LNCaP clone FGC (cell line): ENCODE measurements around the gene ASPN.

Experiments used
- DNase-seq: peaks from one replicate; pipeline ENCODE4 v3.0.0-alpha.2; 2011; ENCODE audit warnings: low read depth
- H3K4me3 ChIP-seq: 2 replicates; pipeline ENCODE4 v1.5.1; 2011; ENCODE audit warnings: mild to moderate bottlenecking, low read depth, low read length, control low read depth
- TF ChIP-seq, protein P1 (sequence below): IDR thresholded peaks from 2 replicates; pipeline ENCODE4 v1.5.1; 2012; ENCODE audit warnings: mild to moderate bottlenecking; ENCODE audit not compliant: control insufficient read depth, insufficient read depth; ENCODE audit errors: extremely low read depth

The ASPN gene

DNA sequence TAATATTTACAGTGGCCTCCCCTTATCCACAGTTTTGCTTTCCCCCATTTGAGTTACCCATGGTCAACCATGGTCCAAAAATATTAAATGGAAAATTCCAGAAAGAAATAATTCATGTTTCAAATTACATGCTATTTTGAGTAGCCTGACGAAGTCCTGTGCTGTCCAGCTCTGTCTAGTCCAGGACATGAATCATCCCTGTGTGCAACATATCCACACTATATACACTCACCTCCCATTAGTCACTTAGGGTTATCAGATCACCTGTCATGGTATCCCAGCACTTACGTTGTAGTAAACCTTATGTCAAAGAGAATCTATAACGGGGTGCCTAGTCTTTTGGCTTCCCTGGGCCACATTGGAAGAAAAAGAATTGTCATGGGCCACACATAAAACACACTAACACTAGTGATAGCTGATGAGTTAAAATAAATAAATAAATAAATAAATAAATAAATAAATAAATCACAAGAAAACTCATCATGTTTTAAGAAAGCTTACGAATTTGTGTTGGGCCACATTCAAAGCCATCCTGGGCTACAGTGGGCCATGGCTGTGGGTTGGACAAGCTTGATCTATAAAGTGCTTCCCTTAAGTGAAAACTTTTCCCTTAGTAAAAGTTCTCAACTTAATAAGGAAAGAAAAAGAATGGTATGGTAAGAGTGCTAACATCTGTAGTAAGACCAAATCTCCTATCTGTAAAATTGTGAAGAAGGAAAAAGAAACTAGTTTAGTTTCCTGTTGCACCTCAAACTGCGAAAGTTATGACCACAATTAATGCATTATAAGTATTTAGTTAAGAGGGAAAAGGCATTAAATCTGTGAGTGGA is 42.2 kb downstream of the ASPN start:
- H3K4me3 ChIP-seq, result no peak overlapping the region
- TF ChIP-seq, protein P1, sequence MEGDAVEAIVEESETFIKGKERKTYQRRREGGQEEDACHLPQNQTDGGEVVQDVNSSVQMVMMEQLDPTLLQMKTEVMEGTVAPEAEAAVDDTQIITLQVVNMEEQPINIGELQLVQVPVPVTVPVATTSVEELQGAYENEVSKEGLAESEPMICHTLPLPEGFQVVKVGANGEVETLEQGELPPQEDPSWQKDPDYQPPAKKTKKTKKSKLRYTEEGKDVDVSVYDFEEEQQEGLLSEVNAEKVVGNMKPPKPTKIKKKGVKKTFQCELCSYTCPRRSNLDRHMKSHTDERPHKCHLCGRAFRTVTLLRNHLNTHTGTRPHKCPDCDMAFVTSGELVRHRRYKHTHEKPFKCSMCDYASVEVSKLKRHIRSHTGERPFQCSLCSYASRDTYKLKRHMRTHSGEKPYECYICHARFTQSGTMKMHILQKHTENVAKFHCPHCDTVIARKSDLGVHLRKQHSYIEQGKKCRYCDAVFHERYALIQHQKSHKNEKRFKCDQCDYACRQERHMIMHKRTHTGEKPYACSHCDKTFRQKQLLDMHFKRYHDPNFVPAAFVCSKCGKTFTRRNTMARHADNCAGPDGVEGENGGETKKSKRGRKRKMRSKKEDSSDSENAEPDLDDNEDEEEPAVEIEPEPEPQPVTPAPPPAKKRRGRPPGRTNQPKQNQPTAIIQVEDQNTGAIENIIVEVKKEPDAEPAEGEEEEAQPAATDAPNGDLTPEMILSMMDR, result no peak
- DNase-seq, result no peak

DNA sequence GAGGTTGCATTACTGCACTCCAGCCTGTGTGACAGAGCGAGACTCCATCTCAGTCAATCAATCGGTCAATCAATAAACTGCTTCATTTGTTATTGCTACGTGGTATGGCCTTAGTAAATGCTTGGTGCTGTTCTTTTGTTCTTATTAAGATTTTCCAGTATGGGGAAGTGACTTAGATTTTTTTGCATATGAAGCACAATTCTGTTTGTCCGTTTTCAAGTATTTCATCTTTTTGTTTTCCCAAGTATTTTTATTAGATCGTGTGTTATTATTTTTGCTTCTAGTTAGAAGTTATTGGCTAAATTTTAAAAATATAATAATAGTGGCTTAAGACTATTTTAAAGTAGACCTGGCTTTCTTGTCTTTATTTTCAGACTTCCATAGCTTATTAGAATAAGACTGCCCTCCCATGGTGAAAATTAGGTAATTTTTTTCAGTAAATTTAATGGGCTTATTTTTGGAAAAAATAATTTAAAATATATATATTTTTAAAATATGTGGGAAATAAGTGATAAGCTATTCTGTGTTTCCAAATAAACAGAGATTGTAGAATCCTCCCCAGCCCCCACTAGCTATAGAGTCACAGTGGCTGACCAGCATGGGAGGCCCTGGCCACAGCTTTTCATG is 43.3 kb downstream of the ASPN start:
- no peak overlapping the region for H3K4me3 ChIP-seq
- no peak for DNase-seq
- TF ChIP-seq, protein P1, result peak; percentile 30

DNA sequence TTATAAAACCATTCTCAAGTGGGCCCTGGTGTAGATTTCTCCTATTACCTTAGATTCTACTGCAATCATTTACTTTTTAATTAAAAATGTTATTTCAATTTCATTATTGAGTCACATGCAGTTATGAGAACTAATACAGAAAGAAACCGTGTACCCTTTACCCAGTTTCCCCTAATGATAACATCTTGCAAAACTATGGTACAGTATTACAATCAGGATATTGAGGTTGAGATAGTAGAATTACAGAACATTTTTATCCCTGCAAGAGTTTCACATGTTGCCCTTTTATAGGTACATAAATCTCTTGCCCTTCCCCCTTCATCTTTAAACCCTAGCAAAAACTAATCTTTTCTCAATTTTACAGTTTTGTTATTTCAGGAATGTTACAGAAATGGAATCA is 47.0 kb downstream of the ASPN start:
- TF ChIP-seq, protein P1, result no peak
- no peak for DNase-seq
- H3K4me3 ChIP-seq, result no peak overlapping the region

DNA sequence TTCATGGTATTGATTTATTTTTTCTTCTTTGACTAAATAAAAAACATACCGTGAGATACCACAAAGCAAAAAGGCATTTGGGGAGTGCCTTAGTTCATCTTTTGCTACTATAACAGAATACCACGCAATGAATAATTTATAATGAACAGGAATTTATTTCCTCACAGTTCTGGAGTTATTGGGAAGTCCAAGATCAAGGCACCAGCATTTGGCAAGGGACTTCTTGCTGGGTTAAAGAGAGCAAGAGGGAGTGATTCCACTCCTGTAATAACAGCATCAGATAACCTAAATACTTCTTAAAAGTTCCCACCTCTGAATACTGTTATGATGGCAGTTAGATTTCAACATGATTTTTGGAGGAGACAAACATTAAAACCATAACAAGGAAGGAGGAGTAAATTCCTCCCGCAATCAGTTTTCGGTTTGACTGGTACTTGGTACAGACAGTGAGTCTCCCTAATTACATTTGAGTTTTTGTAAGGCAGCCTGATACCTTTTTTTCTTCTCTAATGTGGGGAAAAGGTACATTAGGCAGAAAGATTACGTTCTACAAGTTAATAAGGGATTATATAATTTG is 49.2 kb downstream of the ASPN start:
- no peak for DNase-seq
- TF ChIP-seq, protein P1, result no peak
- no peak overlapping the region for H3K4me3 ChIP-seq

DNA sequence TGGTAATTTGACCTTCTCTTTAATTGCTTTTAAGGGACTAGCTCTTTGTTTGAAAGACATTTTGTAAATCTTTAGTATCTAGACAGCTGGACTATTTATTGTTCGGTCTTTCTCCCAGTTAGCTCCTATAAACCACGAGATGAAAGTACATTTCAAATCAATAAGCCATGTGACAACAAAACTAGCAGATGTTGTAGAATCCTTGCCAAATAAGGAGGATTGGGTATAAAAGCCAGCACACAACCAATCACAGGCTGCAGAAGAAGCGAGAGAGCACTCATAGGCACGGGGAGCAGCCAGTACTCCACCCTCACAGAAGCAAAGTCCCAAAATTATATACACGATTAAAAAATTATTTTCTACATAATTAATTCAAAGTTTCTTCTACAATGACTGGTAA is 50.0 kb downstream of the ASPN start:
- DNase-seq, result no peak
- no peak overlapping the region for H3K4me3 ChIP-seq
- TF ChIP-seq, protein P1, result no peak

DNA sequence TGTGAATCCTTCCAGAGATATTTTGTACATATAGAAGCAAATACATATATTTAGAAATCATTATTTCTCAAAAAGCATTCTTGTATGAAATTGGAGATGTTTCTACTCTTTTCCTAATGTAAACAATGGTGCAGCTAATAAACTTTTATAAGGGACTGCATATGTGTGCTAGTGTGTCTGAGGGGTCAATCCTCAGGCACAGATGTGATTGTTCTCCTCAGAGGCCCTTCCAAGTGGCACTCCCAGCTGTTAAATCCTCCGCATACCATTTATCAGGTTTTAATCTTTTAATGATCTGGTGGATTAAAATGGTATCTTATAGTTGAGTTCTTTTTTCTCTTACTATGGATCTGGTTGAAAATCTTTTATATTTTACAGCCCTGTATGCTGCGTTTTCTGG is 52.5 kb downstream of the ASPN start:
- no peak for DNase-seq
- TF ChIP-seq, protein P1, result no peak
- no peak overlapping the region for H3K4me3 ChIP-seq
